ENCODE data around the gene STX16. TPM values are rescaled to one million over a fixed set of nuclear protein-coding genes. Genes with fewer than 3 reads are reported as not detected.

The STX16 gene
- total and polyA plus RNA-seq, 7 donors = 14.6 to 126 (median 43.8) TPM

GRCh38 chr20:58700121-58700821 lies 49.2 kb downstream of the STX16 start:
- Histone ChIP-seq H3K9me3 (no peaks in the 10 kb centered on the region), H3K36me3 (peaks cover 33 to 98% (median 51%) of the 10 kb centered on the region in 4 donors), H3K4me1 (no peaks in the 10 kb centered on the region), H3K27ac (peak overlapping the region in 3 of 4 donors; percentile 19 to 55 (median 45)), H3K4me3 (no peak overlapping the region), H3K27me3 (no peaks in the 10 kb centered on the region)
- peak; percentile 51 for DNase-seq
- intact Hi-C loops (cut with DNase I) = no loop called here
- no peak for TF ChIP-seq CTCF (IDR thresholded peaks at IDR 0.05)
- no peak for TF ChIP-seq POLR2AphosphoS5 (IDR thresholded peaks at IDR 0.05)
- TF ChIP-seq POLR2A (IDR thresholded peaks at IDR 0.05) = no peak
- TF ChIP-seq EP300 (IDR thresholded peaks at IDR 0.05) = no peak
- WGBS, 2 donors = 80 to 83% methylated on average over 11 of the region's 11 CpGs

GRCh38 chr20:58700823-58701222 lies 49.7 kb downstream of the STX16 start:
- Histone ChIP-seq H3K4me3 (no peak overlapping the region), H3K27ac (no peak overlapping the region), H3K9me3 (no peaks in the 10 kb centered on the region), H3K27me3 (no peaks in the 10 kb centered on the region), H3K36me3 (peaks cover 33 to 98% (median 50%) of the 10 kb centered on the region in 4 donors), H3K4me1 (no peaks in the 10 kb centered on the region)
- WGBS, 2 donors = 91 to 95% methylated on average over 11 of the region's 11 CpGs
- TF ChIP-seq CTCF (IDR thresholded peaks at IDR 0.05) (no peak), POLR2AphosphoS5 (IDR thresholded peaks at IDR 0.05) (no peak), EP300 (IDR thresholded peaks at IDR 0.05) (no peak)
- peak; percentile 57 for DNase-seq
- intact Hi-C loops (cut with DNase I) = no loop called here

- 96% methylated on average over 29 of the region's 29 CpGs for WGBS, 2 donors
- intact Hi-C loops (cut with DNase I) = no loop called here
- Histone ChIP-seq H3K4me3 (no peak overlapping the region), H3K27me3 (no peaks in the 10 kb centered on the region), H3K36me3 (peaks cover 25 to 94% (median 43%) of the 10 kb centered on the region in 4 donors), H3K4me1 (no peaks in the 10 kb centered on the region), H3K27ac (no peak overlapping the region), H3K9me3 (no peaks in the 10 kb centered on the region)
- TF ChIP-seq POLR2A (IDR thresholded peaks at IDR 0.05) = no peak
- TF ChIP-seq POLR2AphosphoS5 (IDR thresholded peaks at IDR 0.05) = no peak
- TF ChIP-seq CTCF (IDR thresholded peaks at IDR 0.05) = no peak
- TF ChIP-seq EP300 (IDR thresholded peaks at IDR 0.05) = no peak
- DNase-seq = peak; percentile 60
Observed at GRCh38 chr20:58701431-58702160, 50.5 kb downstream of the STX16 start.

GRCh38 chr20:58702161-58702510 lies 51.1 kb downstream of the STX16 start:
- Histone ChIP-seq H3K9me3 (no peaks in the 10 kb centered on the region), H3K4me1 (no peaks in the 10 kb centered on the region), H3K27me3 (no peaks in the 10 kb centered on the region), H3K4me3 (no peak overlapping the region), H3K27ac (no peak overlapping the region), H3K36me3 (peaks cover 20 to 94% (median 37%) of the 10 kb centered on the region in 4 donors)
- WGBS, 2 donors = 92 to 98% methylated on average over 9 of the region's 9 CpGs
- DNase-seq = peak; percentile 34
- intact Hi-C loops (cut with DNase I) = no loop called here
- TF ChIP-seq CTCF (IDR thresholded peaks at IDR 0.05) = no peak
- TF ChIP-seq EP300 (IDR thresholded peaks at IDR 0.05) = no peak
- no peak for TF ChIP-seq POLR2AphosphoS5 (IDR thresholded peaks at IDR 0.05)
- no peak for TF ChIP-seq POLR2A (IDR thresholded peaks at IDR 0.05)

All from sigmoid colon (tissue), 7 donors.